HEK293 (cell line): Measurements from ENCODE around the gene BMP6.

Source experiments
- CTCF ChIA-PET: fragments of 350-600 bp; formaldehyde crosslinking; extraction: SDS; loops from one replicate; lab custom pipeline; 2021; ENCODE audit warnings: antibody characterized with exemption; lab: Yijun Ruan, JAX
- POLR2A ChIA-PET: fragments of 300-600 bp; formaldehyde crosslinking; extraction: SDS; loops from one replicate; lab custom pipeline; 2020; ENCODE audit warnings: antibody characterized with exemption, inconsistent platforms; lab: Yijun Ruan, JAX
- H3K27ac ChIP-seq: fragments of 200-500 bp; sonication (Bioruptor generic); 2 replicates; pipeline ENCODE4 v1.5.1; 2014; ENCODE audit warnings: low read depth, low read length, control low read depth, inconsistent platforms; ENCODE audit errors: extremely low read depth
- H3K36me3 ChIP-seq, 2 experiments: fragments of 200-500 bp in 1 of 2; sonication (Bioruptor generic) in 1 of 2; 1 replicate in 1 of 2; 2 replicates in 1 of 2; pipeline ENCODE4 v1.5.1; 2014 to 2017; ENCODE audit warnings: inconsistent platforms in 2 of 2, low read length in 2 of 2; ENCODE audit not compliant: control insufficient read depth in 2 of 2, insufficient read depth in 1 of 2
- H3K4me1 ChIP-seq: fragments of 200-500 bp; sonication (Bioruptor generic); 2 replicates; pipeline ENCODE4 v1.5.1; 2014; ENCODE audit warnings: mild to moderate bottlenecking, low read length, inconsistent platforms; ENCODE audit not compliant: control insufficient read depth, insufficient read depth
- H3K4me3 ChIP-seq: 2 replicates; pipeline ENCODE4 v1.5.1; 2011; ENCODE audit warnings: low read depth, mild to moderate bottlenecking, control low read depth, low read length, moderate library complexity
- H3K9me3 ChIP-seq: fragments of 200-500 bp; sonication (Bioruptor generic); 2 replicates; pipeline ENCODE4 v1.5.1; 2014; ENCODE audit warnings: low read depth, low read length, inconsistent platforms; ENCODE audit not compliant: control insufficient read depth, insufficient read depth
- AEBP2 ChIP-seq: fragments of 450-650 bp; formaldehyde crosslinking; IDR thresholded peaks from 2 replicates; pipeline ENCODE4 v1.5.1; 2016; ENCODE audit warnings: missing biosample characterization, missing genetic modification characterization, borderline replicate concordance
- ELK4 ChIP-seq: IDR thresholded peaks from 2 replicates; pipeline ENCODE4 v1.6.1; 2011; ENCODE audit warnings: mild to moderate bottlenecking, low read depth, low read length, borderline replicate concordance
- FEZF1 ChIP-seq: fragments of 450-650 bp; formaldehyde crosslinking; IDR thresholded peaks from 2 replicates; pipeline ENCODE4 v1.5.1; 2016; ENCODE audit warnings: missing biosample characterization, missing genetic modification characterization
- INSM2 ChIP-seq: fragments of 450-650 bp; formaldehyde crosslinking; IDR thresholded peaks from 2 replicates; pipeline ENCODE4 v1.5.1; 2016; ENCODE audit warnings: missing biosample characterization, missing genetic modification characterization
- KLF16 ChIP-seq: fragments of 450-650 bp; formaldehyde crosslinking; IDR thresholded peaks from 2 replicates; pipeline ENCODE4 v1.5.1; 2017; ENCODE audit warnings: missing biosample characterization, missing genetic modification characterization
- KLF17 ChIP-seq: fragments of 450-650 bp; formaldehyde crosslinking; IDR thresholded peaks from 2 replicates; pipeline ENCODE4 v1.5.1; 2016; ENCODE audit warnings: missing biosample characterization, missing genetic modification characterization
- SCRT2 ChIP-seq: fragments of 450-650 bp; formaldehyde crosslinking; IDR thresholded peaks from 2 replicates; pipeline ENCODE4 v1.5.1; 2016; ENCODE audit warnings: missing biosample characterization, missing genetic modification characterization
- WT1 ChIP-seq: fragments of 450-650 bp; formaldehyde crosslinking; IDR thresholded peaks from 2 replicates; pipeline ENCODE4 v1.5.1; 2016; ENCODE audit warnings: missing biosample characterization, missing genetic modification characterization
- ZFP69B ChIP-seq: fragments of 450-650 bp; formaldehyde crosslinking; IDR thresholded peaks from 2 replicates; pipeline ENCODE4 v1.5.1; 2016; ENCODE audit warnings: missing biosample characterization, missing genetic modification characterization
- ZNF174 ChIP-seq: fragments of 450-650 bp; formaldehyde crosslinking; IDR thresholded peaks from 2 replicates; pipeline ENCODE4 v1.5.0; 2017; ENCODE audit warnings: missing biosample characterization, mild to moderate bottlenecking, missing genetic modification characterization
- ZNF2 ChIP-seq: fragments of 450-650 bp; formaldehyde crosslinking; IDR thresholded peaks from 2 replicates; pipeline ENCODE4 v1.5.1; 2016; ENCODE audit warnings: missing biosample characterization, missing genetic modification characterization
- ZNF350 ChIP-seq: fragments of 450-650 bp; formaldehyde crosslinking; IDR thresholded peaks from 2 replicates; pipeline ENCODE4 v1.5.0; 2017; ENCODE audit warnings: missing biosample characterization, mild to moderate bottlenecking, missing genetic modification characterization
- ZNF362 ChIP-seq: fragments of 450-650 bp; formaldehyde crosslinking; IDR thresholded peaks from 2 replicates; pipeline ENCODE4 v1.5.1; 2016; ENCODE audit warnings: missing biosample characterization, missing genetic modification characterization
- ZNF530 ChIP-seq: fragments of 450-650 bp; formaldehyde crosslinking; IDR thresholded peaks from 2 replicates; pipeline ENCODE4 v1.5.1; 2016; ENCODE audit warnings: low read depth, missing biosample characterization, missing genetic modification characterization
- ZNF558 ChIP-seq: fragments of 450-650 bp; formaldehyde crosslinking; IDR thresholded peaks from 2 replicates; pipeline ENCODE4 v1.5.1; 2016; ENCODE audit warnings: missing biosample characterization, missing genetic modification characterization
- ZNF610 ChIP-seq: fragments of 450-650 bp; formaldehyde crosslinking; IDR thresholded peaks from 2 replicates; pipeline ENCODE4 v1.5.1; 2016; ENCODE audit warnings: missing biosample characterization, missing genetic modification characterization, borderline replicate concordance
- ZNF785 ChIP-seq: fragments of 450-650 bp; formaldehyde crosslinking; IDR thresholded peaks from 2 replicates; pipeline ENCODE4 v1.5.1; 2016; ENCODE audit warnings: missing biosample characterization, missing genetic modification characterization
- ZSCAN16 ChIP-seq: fragments of 450-650 bp; formaldehyde crosslinking; IDR thresholded peaks from 2 replicates; pipeline ENCODE4 v1.5.1; 2016; ENCODE audit warnings: missing biosample characterization, missing genetic modification characterization

The BMP6 gene

GRCh38 chr6:7900621-7901020 is 174.7 kb downstream of the BMP6 start:
- no peaks in the 10 kb centered on the region for H3K9me3 ChIP-seq
- TF ChIP-seq ZNF785 (tag by site-specific recombination) (no peak), ZFP69B (tag by site-specific recombination) (no peak), WT1 (tag by site-specific recombination) (no peak), KLF17 (tag by site-specific recombination) (no peak), ZNF350 (tag by site-specific recombination) (no peak), KLF16 (no peak), ZNF2 (no peak), ZSCAN16 (no peak), FEZF1 (tag by site-specific recombination) (no peak), ZNF530 (tag by site-specific recombination) (no peak), ZNF558 (tag by site-specific recombination) (no peak), AEBP2 (tag by site-specific recombination) (no peak), INSM2 (tag by site-specific recombination) (no peak), ZNF174 (tag by site-specific recombination) (no peak)
- peaks cover 62 to 94% of the 10 kb centered on the region in 2 experiments for H3K36me3 ChIP-seq
- ChIA-PET POLR2A (interaction anchor here (1.8 kb wide), 1 partner anchor 8 kb away, joined by 10 read pairs; no protein-coding TSS in a partner anchor), CTCF (interaction anchor here (1.7 kb wide), 1 partner anchor 109 kb away, joined by 5 read pairs; no protein-coding TSS in a partner anchor)
- no peak overlapping the region for H3K4me3 ChIP-seq
- H3K4me1 ChIP-seq: no peaks in the 10 kb centered on the region
- no peak overlapping the region for H3K27ac ChIP-seq

GRCh38 chr6:7901056-7901455 is 175.2 kb downstream of the BMP6 start:
- H3K4me3 ChIP-seq: no peak overlapping the region
- H3K9me3 ChIP-seq: no peaks in the 10 kb centered on the region
- ChIA-PET POLR2A (no interaction called here), CTCF (no interaction called here)
- H3K4me1 ChIP-seq: no peaks in the 10 kb centered on the region
- H3K27ac ChIP-seq: no peak overlapping the region
- no peak for TF ChIP-seq ZNF610
- TF ChIP-seq SCRT2: no peak
- TF ChIP-seq ELK4: no peak
- no peak for TF ChIP-seq ZNF362
- peaks cover 57 to 89% of the 10 kb centered on the region in 2 experiments for H3K36me3 ChIP-seq
